Stimulated activated CD8-positive, alpha-beta memory T cell treated with anti-CD3 and anti-CD28 coated beads, Interleukin-4, amount 100 ng/mL, for 24 hours (primary cell): ENCODE measurements around the gene CD81.

Experiments used
- DNase-seq: peaks from one replicate; pipeline ENCODE4 v3.0.0-alpha.2; 2020; ENCODE audit warnings: low read depth

The CD81 gene

DNA sequence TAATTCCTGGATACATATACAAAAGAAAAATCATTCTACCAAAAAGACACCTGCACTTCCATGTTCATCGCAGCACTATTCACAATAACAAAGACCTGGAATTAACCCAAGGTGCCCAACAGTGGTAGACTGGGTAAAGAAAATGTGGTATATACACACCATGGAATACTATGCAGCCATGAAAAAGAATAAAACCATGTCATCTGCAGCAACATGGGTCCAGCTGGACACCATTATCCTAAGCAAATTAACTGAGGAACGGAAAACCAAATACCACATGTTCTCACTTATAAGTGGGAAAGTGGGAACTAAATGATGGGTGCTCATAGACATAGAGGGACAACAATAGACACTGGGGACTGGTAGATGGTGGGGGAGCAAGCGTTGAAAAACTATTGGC is 62.7 kb downstream of the CD81 start:
- DNase-seq = no peak

DNA sequence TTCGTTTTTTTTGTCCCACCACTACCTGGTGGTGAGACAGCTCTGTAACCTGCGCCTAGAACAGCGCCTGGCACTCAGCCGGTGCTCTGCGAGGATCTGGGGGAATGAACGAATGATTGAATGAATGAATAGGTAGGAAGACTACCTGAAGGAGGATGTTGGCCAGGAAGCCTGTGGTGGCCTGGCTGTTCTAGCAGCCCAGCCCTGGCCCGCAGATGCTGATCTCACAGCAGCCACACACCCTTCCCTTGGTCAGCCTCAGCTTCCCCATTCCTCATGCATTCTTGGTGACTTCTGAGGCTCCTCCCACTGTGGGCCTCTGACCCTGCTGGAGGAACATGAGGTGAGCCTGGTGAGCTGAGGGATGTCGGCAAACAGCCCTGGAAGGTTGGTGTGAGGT is 63.5 kb downstream of the CD81 start:
- no peak for DNase-seq

DNA sequence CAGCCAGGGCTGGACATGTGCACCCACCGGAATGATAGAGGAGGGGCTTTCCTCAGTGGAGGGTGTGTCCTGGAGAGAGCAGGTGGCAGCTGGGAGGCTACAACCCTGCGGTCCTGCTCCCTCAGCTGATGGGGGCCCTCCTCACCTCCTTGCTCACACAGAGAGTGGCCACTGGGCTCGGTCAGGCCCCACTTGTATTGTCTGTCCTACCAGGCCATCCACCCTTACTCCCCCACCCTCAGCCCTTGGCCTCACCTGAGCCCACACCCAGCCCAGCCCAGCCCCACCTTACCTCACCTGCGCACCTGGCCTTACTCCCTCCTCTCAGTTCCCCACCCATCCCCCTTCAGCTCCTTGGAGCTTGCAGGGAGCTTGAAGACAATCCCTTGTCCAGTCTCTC is 64.1 kb downstream of the CD81 start:
- no peak for DNase-seq

DNA sequence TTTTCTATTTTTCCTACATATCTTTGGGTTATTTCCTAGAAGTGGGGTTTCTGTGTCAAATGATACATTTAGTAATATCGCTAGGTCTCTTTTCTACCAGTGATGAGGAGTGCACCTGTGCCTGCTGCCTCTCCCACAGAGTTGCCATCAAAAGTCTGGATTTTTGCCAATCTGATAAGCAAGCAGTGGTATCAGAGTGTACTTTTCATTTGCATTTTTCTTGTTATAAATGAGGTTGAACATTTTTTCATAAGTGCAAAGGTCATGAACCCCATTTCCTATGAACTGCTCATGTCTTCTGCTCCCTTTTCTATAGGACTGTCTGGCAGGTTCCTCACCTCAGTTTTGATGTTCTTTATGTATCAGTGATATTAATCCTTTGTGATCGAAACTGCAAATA is 65.5 kb downstream of the CD81 start:
- DNase-seq = no peak

DNA sequence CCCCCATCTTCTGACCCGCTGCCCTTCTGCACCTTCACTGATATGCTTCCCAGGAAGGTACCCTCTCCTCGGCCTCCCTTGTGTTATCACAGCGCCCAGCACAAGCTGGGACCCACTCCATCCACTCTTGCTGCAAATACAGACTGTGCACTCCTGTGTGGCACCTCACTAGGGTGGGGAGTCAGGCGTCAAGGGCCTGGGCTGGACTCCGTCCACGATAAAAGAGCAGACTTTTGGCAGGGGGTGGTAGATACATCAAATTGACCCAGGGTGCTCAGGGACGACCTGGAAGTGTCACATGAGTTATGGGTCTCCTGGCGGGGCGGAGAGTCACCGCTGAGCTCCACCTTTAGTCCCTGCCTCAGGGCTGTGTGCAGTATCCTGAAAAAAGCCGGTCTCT is 66.3 kb downstream of the CD81 start:
- no peak for DNase-seq

DNA sequence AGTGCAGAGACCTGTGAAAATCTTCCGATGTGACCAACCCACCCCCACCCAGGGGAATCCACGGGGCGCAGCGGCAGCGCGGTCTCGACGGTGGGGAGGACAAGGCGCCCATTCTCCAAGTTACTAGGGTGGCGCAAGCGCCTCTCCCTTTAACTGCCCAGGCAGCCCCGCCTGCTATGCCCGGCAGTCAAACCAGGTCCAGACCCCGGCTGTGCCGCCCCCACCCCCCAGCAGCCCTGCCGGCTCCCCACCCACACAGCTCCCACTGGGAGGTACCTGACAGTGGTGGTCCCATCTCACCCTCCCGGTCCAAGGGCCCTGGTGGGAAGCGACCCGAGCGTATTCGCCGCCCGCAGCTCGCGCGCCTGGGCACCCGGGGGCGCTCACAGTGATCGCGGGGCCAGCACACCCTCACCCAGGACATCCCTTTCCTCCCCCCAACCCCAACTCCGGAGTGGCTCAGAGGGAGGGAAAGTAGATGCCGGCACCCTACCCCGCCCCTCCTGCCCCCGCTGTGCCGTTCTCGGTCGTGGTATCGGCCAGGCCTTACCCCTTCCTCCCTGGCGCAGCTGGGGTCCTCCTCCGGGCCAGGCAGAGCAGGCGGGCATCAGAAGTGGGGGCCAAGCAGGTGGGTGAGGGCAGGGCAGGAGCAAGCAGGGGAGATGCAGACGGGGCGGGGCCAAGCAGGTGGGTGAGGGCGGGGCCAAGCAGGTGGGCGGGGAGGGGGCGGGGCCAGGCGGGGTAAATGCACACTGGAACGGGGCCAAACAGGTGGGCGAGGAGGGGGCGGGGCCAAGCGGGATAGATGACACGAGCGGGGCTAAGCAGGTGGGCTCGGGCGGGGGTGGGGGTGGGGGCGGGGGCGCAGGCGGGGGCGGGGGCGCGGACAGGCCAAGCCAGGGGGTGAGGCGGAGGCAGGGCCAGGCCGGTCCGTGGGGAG is 67.0 kb downstream of the CD81 start, which contains the start of gene TRPM5:
TSS of gene TRPM5 (minus strand) at position 634 of the 940 bp plus-strand sequence. CDS start 21,478 bp downstream, outside the sequence.
- DNase-seq = peak; percentile 58

DNA sequence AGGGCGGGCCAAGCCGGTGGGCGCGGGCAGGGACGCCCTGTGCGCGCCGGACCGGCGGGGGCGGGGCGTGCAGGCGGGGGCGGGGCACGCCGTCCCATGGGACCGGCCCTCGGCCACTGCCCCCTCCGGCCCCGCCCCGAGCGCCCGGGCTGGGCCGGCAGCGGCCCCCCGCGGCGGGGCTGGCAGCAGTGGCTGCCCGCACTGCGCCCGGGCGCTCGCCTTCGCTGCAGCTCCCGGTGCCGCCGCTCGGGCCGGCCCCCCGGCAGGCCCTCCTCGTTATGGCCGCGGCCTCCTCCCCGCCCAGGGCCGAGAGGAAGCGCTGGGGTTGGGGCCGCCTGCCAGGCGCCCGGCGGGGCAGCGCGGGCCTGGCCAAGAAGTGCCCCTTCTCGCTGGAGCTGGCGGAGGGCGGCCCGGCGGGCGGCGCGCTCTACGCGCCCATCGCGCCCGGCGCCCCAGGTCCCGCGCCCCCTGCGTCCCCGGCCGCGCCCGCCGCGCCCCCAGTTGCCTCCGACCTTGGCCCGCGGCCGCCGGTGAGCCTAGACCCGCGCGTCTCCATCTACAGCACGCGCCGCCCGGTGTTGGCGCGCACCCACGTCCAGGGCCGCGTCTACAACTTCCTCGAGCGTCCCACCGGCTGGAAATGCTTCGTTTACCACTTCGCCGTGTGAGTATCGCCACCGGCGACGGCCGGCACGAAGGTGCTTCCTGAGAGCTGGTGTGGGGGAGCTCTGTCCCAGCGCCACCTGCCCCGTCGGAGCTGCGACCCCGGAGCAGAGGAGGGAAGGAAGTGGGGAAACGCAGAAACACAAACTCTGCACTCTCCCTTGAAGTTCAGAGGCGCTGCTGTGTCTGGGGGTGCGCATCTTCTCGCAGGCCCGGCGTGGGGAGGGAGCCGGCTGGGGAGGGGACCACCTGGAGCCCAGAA is 68.0 kb downstream of the CD81 start, which contains the start of gene KCNQ1:
TSS of gene KCNQ1 (plus strand) at position 188 of the 925 bp plus-strand sequence. CDS start at position 279, 91 bp downstream.
- DNase-seq = peak; percentile 34

DNA sequence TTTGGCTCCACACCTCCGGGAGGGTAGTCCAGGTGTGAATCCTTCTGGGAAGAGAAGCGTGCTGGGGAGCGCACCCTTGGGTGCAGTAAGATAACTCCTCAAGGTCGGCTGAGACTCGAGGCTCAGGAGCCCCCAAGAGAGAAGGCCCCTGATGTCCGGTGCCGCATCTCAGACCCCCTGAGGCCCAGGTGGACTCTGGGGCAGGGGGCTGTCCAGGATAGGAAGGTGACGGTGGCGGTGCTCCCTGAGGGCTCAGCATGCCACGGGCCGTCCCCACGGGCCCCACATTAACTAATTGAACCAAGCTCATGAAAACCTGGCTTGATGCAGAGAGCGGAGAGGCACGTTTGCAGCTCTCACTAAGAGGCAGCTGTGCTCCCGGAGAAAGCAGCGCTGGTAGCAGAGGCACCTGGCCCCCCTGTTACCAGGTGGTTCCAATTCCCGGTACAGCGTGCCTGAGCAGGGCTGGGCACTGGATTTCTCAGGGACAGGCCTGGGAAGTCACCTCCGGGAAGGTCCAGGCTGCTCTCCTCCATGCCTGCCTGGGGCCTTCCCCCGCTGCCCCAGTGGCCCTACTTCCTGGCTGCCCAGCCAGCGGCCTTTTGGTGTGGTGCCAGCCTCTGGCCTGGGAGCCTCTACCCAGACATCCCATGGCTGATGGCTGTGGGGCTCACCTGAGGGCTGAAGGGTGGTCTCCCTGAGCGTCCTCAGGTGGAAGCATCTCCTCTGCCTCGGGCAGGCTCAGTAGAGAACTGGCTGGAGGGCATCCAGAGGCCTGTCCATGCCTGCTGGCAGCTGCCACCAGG is 68.8 kb downstream of the CD81 start:
- no peak for DNase-seq

DNA sequence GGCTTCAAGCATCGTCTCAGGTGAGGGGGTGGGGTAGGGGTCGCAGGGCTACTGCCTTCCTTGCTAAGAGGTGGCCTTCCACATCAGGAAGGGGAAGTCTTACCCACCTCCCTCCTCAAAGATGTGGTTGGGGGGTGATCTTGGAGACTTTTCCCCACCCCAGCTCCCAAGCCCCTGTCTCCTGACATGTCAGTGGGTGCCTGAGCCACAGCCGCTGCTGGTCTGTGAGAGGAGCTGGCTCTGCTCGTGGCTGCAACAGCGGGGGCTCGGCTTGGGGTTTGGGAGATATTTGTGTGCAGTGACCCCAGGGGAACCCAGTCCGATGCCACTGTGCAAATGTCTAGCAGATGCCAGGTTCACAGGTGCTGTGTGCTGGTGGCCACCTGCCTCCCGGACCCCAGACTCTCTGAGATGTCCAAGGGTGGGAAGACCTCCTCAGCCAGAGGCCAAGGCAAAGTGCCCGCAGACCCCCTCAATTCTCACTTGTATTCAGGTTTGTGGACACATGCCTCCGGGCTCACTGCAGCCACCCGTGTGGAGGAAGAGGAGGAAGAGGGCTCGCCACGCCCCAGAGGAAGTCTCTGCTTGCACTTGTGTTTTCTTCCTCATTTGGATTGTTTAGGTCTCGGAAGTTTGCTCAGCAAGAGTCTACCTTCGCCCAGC is 69.6 kb downstream of the CD81 start:
- no peak for DNase-seq
